Measurements from ENCODE around the gene AFG1L.

- no peak for TF ChIP-seq POLR2A (IDR thresholded peaks at IDR 0.05)
- TF ChIP-seq, protein P1, sequence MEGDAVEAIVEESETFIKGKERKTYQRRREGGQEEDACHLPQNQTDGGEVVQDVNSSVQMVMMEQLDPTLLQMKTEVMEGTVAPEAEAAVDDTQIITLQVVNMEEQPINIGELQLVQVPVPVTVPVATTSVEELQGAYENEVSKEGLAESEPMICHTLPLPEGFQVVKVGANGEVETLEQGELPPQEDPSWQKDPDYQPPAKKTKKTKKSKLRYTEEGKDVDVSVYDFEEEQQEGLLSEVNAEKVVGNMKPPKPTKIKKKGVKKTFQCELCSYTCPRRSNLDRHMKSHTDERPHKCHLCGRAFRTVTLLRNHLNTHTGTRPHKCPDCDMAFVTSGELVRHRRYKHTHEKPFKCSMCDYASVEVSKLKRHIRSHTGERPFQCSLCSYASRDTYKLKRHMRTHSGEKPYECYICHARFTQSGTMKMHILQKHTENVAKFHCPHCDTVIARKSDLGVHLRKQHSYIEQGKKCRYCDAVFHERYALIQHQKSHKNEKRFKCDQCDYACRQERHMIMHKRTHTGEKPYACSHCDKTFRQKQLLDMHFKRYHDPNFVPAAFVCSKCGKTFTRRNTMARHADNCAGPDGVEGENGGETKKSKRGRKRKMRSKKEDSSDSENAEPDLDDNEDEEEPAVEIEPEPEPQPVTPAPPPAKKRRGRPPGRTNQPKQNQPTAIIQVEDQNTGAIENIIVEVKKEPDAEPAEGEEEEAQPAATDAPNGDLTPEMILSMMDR (IDR thresholded peaks at IDR 0.05): no peak
Measured at GRCh38 chr6:108432143-108432542, 137.3 kb downstream of the AFG1L start.
